ENCODE measurements around the gene SLC25A43. TPM values are rescaled to one million over a fixed set of nuclear protein-coding genes. Genes with fewer than 3 reads are reported as not detected.
A peak's percentile ranks its signal among the peaks of the same experiment; 100 is the strongest.
"Not testable (repeated sequence)": the region's sequence is repeated elsewhere in the genome, so short reads cannot be mapped to it uniquely, and the experiment has no call there.

Gene SLC25A43
- 1 to 10 TPM; 3.2 to 6.5 (median 4.0) TPM for total RNA-seq
- 1 to 10 TPM; 3.7 to 3.8 TPM for polyA plus RNA-seq

DNA sequence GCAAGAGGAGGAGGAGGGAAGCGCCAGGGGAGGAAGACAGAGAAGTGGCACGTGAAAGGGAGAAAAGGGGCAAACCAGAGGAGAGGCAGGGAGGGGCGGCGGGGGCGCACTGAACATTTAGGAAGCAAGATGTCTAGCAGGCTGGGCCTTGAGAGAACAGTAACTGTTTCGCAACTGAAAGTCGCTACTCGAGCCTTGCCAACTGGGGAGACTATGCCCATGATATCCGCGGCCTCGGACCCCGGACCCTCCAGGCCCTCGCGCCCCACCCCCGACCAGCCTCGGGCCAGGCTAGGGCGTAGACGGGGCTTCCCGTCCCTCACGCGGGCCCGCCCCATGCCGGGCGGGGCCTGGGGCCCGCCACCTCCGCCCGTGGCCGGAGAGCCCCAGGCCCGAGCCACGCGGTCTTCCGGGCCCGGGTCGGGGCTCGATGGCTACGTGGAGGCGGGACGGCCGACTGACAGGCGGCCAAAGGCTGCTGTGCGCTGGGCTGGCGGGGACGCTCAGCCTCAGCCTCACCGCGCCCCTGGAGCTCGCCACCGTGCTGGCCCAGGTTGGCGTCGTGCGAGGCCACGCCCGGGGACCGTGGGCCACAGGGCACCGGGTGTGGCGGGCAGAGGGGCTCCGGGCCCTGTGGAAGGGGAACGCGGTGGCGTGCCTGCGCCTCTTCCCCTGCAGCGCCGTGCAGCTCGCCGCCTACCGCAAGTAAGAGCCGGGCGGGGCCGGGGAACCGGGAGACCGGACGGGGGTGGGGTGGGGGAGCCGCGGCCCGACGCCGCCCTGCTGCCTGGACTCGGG lies at the start of gene SLC25A43:
TSS of gene SLC25A43 (plus strand) at position 363 of the 798 bp plus-strand sequence. CDS start at position 431, 68 bp downstream.
- TF ChIP-seq CTCF (IDR thresholded peaks at IDR 0.05), result no peak
- Histone ChIP-seq H3K4me3 (peak within 1 kb of the TSS; percentile 25 to 51 (median 46)), H3K4me1 (peaks cover 0 to 3% (median 0%) of the 10 kb centered on the region in 3 donors), H3K36me3 (no peaks in the 10 kb centered on the region), H3K27me3 (no peaks in the 10 kb centered on the region), H3K27ac (peak within 1 kb of the TSS; percentile 28 to 63 (median 48)), H3K9me3 (no peaks in the 10 kb centered on the region)
- ATAC-seq, result peak; percentile 87 to 94 (median 90)
- WGBS, 2 donors, result 1 to 27% methylated on average over 65 to 77 of the region's 77 CpGs
- intact Hi-C loops (cut with DNase I), result no loop called here
- FAIRE-seq, result no peak
- DNase-seq, result peak; percentile 16 to 77 (median 38)

DNA sequence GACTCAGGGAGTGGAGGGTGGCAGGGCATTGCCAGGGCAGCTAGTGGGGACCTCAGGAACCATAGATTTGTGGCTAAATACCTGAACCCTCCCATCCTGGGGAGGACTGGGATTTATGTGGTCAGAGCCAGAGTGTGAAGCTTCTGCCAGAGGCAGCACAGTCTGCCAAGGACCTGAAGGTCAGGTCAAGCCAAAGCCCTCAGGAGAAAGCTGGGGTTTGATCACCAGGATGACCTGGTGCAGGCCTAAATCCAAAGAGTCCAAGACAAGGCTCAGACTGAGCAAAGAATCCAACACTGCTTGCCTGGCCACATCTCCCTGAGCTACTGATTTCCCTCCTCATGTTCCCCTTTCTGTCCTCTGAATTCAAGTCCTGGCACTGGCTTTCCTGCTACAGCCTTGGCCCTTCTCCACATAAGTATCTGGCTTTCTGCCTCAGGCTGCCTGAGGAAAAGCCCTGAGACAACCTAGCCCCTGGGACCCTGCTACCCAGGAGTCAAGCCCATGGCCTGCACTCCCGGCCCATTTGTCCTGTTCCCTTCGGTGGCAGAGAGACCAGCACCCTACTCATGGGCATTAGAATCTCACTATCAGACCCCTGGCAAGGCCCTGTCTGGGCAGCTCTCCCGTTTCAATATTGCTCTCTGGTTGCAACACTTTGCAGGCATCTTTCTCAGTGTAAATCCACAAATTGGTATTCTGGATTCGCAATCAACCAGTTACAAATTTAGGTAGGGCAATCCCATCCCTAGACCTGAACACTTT lies 39.3 kb upstream of the SLC25A43 start:
- DNase-seq, result no peak
- H3K27ac ChIP-seq, result no peak overlapping the region
- H3K4me1 ChIP-seq, result no peaks in the 10 kb centered on the region
- H3K9me3 ChIP-seq, result no peaks in the 10 kb centered on the region
- 59 to 63% methylated on average over 4 of the region's 4 CpGs for WGBS, 2 donors
- FAIRE-seq, result no peak
- TF ChIP-seq CTCF (IDR thresholded peaks at IDR 0.05), result no peak
- no peaks in the 10 kb centered on the region for H3K36me3 ChIP-seq
- intact Hi-C loops (cut with DNase I), result no loop called here
- no peak overlapping the region for H3K4me3 ChIP-seq
- H3K27me3 ChIP-seq, result peaks cover 0 to 4% (median 0%) of the 10 kb centered on the region in 4 donors
- ATAC-seq, result no peak

GRCh38 chrX:119361451-119361850 lies 37.7 kb upstream of the SLC25A43 start:
- intact Hi-C loops (cut with DNase I); DNase-seq; H3K4me1 ChIP-seq; H3K27me3 ChIP-seq; H3K4me3 ChIP-seq; H3K36me3 ChIP-seq; FAIRE-seq; ATAC-seq; H3K9me3 ChIP-seq; H3K27ac ChIP-seq: not testable (repeated sequence)
- 90 to 95% methylated on average over 11 to 24 of the region's 27 CpGs for WGBS, 2 donors

DNA sequence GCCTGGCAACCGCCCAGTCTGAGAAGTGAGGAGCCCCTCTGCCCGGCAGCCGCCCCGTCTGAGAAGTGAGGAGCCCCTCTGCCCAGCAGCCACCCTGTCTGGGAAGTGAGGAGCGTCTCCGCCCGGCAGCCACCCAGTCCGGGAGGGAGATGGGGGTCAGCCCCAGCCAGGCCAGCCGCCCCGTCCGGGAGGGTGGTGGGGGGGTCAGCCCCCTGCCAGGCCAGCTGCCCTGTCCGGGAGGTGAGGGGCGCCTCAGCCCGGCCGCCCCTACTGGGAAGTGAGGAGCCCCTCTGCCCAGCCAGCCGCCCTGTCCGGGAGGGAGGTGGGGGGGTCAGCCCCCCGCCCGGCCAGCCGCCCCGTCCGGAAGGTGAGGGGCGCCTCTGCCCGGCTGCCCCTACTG lies 37.1 kb upstream of the SLC25A43 start:
- intact Hi-C loops (cut with DNase I); H3K27me3 ChIP-seq; H3K4me1 ChIP-seq; FAIRE-seq; ATAC-seq; H3K4me3 ChIP-seq; DNase-seq; H3K9me3 ChIP-seq; H3K36me3 ChIP-seq; H3K27ac ChIP-seq: not testable (repeated sequence)
- WGBS, 2 donors, result 89 to 96% methylated on average over 20 to 24 of the region's 24 CpGs

- TF ChIP-seq CTCF (IDR thresholded peaks at IDR 0.05), result no peak
- Histone ChIP-seq H3K27me3 (no peaks in the 10 kb centered on the region), H3K36me3 (no peaks in the 10 kb centered on the region), H3K27ac (no peak overlapping the region), H3K4me3 (no peak overlapping the region), H3K9me3 (no peaks in the 10 kb centered on the region), H3K4me1 (no peaks in the 10 kb centered on the region)
- intact Hi-C loops (cut with DNase I), result no loop called here
- ATAC-seq (no peak), DNase-seq (no peak), FAIRE-seq (no peak)
- WGBS, 2 donors, result 68 to 76% methylated on average over 6 of the region's 6 CpGs
These were observed 35.7 kb upstream of the SLC25A43 start for GRCh38 chrX:119363391-119363790.

DNA sequence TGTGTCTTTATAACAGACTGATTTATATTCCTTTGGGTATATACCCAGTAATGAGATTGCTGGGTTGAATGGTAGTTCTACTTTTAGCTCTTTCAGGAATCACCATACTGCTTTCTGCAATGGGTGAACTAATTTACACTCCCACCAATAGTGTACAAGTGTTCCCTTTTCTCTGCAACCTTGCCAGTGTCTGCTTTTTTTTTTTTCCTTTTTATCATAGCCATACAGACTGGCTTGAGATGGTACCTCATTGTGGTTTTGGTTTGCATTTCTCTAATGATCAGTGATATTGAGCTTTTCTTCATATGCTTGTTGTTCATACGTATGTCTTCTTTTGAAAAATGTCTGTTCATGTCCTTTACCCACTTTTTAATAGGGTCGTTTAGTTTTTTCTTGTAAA lies 27.3 kb upstream of the SLC25A43 start:
- H3K4me1 ChIP-seq; H3K27ac ChIP-seq; H3K9me3 ChIP-seq; DNase-seq; H3K4me3 ChIP-seq; ATAC-seq; H3K36me3 ChIP-seq; intact Hi-C loops (cut with DNase I); H3K27me3 ChIP-seq: not testable (repeated sequence)
- FAIRE-seq, result peak; percentile 84
- WGBS, 2 donors, result 45 to 63% methylated on average over 2 of the region's 2 CpGs
